Dedifferentiated amniotic fluid mesenchymal stem cell (primary cell): ENCODE measurements around the gene TIMP2.
"Not testable (repeated sequence)": the region's sequence is repeated elsewhere in the genome, so short reads cannot be mapped to it uniquely, and the experiment has no call there.

Experiments used
- DNase-seq: peaks from one replicate; pipeline ENCODE4 v3.0.0-alpha.2; 2016; ENCODE audit errors: extremely low spot score

Gene TIMP2

DNA sequence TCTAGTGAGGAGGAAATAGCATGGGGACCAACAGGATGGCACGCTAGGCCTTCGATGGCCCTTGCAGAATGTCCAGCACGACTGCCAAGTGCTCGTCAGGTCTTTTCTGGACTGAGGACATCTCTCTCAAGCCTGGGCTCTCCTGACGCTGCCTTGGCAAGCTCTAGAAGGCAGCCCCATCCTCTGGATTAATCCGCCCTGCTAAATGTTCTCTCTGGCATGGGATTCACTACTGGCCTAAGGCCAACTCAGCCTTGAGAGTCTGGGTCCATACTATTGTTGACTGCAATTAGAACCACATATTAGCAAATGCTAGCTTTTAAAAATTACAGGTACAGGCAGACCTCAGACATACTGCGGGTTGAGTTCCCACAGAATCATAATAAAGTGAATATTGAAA is 19.6 kb downstream of the TIMP2 start:
- no peak for DNase-seq

DNA sequence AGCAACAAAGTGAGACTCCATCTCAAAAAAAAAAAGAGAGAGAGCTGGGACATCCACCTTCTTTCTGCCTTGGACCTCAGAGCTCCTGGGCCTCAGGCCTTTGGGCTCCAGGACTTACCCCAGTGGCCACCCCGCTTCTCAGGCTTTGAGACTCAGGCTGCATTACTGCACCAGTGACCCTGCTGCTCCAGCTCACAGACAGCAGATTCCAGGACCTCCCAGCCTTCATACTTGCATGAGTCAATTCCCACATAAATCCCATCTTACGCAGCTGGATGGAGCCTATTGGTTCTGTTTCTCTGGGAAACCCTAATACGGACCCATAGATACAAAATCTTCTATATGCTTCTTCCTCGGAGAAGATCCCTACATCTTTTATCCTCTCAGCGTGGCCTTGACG is 20.1 kb downstream of the TIMP2 start:
- DNase-seq: no peak

DNA sequence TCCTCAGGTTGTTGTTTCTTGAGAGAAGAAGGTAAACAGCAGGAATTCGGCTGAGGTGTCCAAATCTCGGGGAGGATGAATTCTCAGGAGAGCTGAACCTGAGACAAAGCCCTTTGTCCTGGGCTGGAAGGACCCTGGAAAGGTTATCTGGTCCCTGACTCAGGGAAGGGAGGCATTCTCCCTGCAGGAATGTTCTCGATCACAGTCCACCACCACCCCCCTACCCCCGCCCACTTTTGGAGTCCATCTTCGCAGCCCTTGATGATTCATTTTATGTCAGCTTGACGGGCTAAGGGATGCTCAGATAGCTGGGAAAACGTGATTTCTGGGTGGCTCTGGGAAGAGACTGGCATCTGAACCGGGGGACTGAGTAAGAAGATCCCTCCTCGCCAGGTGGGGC is 20.8 kb downstream of the TIMP2 start:
- no peak for DNase-seq

DNA sequence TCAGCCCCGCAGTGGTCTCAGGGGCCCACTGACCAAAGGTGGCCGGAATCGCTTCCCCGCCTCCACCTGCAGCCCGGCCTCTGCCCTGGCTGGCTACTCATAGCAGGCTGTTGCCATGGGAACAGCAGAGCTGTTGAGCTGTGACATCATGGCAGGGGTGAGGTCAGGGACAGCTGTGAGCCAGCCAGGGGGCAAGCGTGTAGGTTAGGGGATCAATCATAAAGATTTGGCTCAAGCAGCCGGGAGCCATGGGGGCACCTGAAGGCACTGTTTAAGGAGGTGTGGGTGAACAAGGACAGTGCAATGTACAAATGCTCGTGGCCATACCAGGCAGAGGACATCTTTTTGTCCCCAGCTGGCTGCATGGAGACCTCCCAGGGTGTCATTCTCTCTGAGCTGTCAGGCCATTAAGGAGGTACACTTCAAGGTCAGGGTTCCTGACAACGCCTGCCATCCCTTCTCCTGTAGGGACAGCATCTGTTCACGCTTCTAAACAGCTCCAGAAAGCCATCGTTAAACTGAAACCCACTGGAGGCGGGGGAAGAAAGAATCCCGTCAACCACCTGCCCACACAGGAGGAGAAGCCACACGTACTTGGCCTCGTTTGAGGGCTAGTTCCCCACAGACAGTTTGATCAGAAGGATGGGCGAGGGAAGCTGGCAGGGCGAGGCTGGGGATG is 21.9 kb downstream of the TIMP2 start, which contains the start of gene CEP295NL:
TSS of gene CEP295NL (minus strand) at position 101 of the 679 bp plus-strand sequence. CDS start 1,373 bp downstream, outside the sequence.
- DNase-seq: no peak

DNA sequence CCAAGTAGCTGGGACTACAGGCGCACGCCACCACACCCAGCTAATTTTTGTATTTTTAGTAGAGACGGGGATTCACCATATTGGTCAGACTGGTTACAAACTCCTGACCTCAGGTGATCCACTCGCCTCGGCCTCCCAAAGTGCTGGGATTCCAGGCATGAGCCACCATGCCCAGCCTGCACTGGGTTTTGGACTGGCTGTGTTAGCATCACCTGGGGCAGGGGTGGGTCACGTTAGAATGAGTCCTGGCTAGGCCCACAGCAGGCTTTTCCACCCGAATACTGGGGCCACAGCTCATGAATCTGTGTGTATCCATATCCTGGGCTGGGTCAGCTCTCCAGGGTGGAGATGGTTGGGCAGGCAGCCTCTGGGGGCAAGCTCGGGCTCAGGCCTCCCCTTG is 23.0 kb downstream of the TIMP2 start:
- DNase-seq: not testable (repeated sequence)

DNA sequence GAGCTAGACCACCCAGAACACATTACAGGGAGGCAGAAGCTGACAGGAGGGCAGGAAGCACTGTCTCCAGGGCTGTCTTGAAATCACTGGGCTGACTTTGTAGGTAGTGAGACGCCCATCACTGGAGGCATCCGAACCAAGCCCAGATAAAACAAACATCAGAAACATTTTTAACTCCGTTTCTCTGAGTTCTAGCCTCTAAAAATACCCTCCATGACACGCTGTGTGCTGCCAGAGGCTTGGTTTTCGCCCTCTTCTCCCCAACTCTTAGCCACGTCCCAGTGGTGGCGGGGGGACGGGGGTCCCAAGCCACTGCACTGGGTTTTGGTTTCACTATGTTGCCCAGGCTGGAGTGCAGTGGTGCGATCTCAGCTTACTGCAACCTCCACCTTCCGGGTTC is 23.4 kb downstream of the TIMP2 start:
- no peak for DNase-seq

DNA sequence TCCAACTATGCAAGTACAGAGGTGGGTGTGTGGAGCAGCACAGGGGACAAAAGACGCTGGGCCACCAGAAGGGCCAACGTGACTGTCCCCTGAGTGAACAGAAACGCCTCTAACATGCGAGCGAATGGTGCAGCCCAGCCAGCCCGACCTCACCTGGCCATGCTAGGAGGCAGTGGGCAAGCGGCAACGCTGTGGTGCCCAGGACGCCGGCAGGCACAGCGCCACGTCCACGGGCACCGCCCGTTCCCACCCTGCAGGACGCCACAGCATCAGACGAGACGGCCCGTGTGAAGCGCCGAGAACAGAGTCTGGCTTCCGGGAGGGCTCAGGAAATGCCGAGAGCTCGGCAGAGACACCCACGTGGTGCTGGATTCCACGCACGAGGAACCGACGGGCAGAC is 24.4 kb downstream of the TIMP2 start:
- no peak for DNase-seq

DNA sequence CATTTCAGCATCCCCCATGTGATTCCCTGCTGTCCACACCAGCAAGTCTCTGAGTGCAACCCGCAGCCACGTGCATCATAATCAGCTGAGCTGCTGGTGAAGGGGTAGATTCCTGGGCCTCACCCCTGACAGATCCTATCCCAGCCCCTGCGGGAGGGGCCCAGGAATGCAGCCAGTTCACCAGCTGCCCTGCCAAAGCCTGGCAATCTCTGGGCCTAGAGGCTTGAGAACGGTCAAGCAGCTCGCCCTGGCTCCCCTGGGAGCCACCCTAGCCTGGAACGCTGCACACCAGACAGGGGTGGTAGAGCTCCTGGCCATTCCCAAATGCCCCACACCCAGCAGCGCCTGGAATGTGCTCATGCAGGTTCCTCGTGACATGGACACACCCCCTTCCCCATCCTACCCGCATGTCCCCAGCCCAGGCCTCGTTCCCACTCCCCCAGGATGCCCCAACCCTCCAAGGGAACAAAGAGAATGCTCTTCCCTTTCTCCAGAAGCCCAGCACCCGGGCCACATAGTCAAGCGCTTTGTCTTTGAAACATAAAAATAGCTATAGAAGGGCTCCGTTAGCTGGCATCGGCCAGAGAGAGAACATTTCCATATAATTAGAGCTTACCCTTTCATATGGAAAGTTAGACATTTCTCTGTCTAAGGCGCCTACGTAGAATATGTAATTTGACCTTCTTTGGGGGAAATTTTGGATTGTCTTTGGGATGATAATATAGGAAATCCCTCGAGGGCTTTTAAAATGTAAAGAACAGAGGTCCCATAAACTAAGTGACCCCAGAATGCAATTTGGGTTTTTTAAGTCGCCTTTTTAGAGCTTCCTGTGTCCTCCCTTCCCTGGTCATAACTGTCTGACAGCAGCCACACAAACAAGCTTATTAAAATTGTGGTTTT is 25.6 kb downstream of the TIMP2 start:
- DNase-seq: no peak

DNA sequence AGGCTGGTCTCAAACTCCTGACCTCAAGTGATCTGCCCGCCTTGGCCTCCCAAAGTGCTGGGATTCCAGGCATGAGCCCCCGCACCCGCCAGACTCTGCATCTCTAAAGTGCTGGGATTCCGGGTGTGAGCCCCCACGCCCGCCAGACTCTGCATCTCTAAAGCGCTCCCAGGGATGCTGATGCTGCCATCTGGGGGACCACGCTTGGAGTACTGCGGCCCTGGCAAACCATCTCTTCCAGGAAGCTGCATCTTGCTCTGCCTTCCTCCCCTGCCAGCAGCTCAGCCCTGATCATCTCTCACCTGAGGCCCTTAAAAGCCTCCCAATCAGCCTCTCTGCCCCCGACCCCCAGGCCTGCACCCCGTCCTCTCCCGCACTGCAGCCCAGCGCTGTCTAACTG is 26.2 kb downstream of the TIMP2 start:
- no peak for DNase-seq

DNA sequence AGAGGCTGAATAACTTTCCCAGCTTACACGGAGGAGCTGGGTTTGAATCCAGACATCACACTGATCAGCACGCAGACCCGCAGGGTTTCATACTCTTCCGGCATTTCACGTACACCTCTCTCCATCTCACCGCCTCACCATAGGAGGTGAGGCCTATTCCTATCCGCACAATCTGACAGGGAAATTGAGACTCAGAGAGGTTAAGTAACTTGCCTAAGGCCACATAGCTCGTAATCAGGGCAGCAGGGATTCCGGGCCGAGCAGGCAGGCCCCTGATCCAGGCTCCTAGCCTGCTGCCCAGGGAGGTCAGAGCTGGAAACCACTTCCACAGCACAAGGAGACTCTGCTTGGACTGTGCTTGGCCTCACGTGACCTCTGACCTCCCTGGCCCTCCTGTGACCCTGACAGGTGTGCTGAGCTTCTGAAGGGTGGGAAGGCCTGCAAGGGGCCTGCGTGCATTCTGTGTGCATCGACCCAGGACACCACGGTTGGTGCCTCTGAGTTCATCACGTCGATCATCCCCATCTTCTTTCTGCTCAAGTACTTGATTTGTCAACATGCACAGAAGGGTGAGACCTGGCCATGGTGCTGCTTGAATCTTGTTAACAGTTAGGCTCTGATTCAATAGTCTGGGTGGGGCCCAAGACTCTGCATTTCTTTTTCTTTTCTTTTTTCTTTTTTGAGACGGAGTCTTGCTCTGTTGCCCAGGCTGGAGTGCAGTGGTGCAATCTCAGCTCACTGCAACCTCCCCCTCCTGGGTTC is 26.9 kb downstream of the TIMP2 start:
- no peak for DNase-seq

DNA sequence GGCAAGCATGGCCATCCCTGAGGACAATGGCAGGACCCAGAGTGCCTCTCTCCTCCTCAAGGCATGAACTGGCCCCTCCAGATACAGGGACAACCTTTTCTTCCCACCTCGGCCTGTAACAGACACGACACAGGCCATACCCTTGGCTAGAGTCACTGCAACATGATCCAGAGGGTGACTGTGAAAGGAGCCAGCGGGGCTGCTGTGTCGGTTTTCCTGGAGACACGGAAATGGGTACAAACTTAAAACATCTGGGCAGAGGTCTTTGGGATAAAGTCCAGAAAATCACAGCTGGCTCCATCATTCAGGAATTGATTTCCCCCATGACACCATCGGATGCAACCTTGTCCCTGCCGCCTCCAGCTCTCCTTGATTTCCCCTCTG is 27.5 kb downstream of the TIMP2 start:
- no peak for DNase-seq

DNA sequence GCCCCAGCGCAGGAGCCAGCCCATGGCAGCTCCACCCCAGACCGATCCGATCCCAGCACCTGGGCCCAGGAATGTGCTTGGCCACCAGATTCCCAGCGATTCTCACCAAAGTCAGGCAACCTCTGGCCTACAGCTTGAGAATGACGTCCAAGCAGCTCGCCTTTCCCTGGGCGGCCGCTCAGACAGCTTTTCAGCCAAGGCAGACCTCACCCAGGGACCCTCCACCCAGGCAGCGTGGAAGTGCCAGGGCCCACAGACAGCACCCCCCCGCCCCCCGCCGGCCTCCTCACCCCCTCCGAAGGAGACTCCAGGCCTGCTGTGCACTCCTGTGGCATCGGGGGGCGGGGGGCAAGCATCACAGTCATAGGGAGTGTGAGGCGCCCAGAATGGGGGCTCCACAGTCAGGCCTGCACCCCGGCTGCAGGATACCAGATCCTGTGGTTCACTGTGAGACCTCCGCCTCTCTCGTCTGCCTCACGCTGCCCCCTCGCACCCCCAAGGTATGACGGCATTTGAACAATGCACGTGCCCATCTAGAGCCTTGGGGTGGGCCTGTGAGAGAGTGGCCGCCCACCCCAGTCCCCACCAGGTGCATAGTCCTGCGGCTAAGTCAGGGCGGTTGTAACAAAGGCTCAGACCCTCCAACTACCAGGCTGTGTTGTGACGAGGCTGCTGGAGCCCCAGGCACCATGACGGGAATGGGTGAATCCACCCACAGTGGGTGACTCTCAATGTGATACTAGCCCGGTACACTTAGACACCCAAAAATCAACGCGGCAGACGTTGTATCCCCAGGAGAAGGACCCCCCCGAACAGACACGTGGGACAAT is 28.1 kb downstream of the TIMP2 start:
- DNase-seq: no peak

DNA sequence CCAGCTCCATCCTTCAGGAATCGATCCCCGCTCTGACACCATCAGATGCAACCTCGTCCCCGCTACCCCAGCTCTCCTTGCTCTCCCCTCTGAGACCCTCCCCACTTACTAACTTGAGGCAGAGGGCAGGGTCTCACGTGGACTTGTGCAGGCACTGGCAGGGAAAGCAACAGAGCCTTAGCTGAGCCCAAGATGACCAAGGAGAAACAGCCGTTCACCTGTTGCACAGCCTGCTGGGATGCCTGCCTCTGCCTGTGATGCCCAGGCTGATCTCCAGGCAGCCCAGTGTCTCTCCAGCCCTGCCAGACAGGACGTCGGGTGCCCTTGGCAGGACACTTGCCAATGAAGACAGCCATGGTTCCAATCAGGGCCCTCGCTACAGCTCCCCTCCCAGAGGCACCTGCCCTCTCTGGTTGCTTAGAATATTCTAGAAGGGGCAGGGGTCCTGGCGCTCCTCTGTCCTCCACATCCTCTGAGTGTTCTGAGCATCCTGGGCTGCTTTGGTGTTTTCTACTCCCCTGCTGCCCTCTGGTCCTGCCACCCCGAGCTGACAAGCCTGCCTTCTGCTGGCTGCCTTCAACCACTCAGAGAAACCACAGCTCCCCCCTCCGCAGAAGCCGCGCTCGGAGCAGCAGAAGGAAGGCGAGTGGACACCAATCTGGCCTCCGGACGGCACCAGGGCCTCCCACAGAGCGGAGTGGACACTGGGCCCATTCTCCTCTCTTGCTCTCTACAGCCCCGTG is 28.9 kb downstream of the TIMP2 start:
- DNase-seq: no peak

DNA sequence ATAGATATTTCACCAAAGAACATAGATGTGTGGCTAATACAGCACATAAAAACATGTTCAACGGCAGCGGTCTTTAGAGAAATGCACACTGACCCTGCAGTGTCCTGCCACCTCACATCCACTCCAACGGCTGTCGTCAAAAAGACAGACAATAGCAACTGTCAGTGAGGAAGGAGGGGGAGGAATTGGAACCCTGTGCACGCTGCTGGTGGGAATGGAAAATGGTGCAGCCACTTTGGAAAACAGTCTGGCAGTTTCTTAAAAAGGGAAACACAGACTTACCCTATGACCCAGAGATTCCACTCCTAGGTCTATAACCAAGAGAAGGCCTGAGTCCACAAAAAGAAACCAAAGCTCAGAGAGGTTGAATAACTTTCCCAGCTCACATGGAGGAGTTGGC is 29.9 kb downstream of the TIMP2 start:
- no peak for DNase-seq

DNA sequence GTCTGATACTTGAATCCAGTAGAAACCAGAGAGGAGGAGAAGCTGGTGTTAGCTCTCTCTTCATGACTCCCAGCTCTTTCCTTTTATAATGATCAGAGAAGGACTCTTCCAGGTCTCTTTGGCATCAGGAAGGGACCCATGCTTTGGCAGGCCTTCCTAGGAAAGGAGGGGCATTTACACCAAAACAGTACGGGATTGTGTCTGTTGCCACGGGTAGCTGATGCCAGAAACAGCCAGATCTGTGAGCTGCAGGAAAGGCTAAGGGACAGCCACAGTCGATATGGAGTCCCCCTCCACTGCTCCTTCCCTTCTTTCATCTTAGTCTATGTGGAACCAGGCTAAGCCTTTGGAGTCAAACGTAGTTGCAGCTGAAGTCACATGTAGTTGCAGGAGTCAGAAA is 31.5 kb downstream of the TIMP2 start:
- DNase-seq: no peak

DNA sequence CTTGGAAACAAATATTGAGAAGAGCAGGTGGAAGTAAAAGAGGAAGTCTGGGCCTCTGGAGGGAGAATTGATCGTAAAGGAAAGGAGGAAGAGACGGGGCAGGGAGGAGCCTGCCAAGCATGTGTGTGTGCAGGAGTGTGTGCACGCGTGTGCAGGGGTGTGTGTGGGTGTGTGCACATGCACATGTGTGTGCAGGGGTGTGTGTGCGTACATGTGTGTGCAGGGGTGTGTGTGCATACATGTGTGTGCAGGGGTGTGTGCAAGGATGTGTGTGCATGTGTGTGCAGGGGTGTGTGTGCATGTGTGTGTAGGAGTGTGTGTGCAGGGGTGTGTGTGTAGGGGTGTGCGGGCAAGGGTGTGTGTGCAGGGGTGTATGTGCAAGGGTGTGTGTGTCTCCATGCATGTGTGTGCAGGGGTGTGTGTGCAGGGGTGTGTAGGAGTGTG is 32.2 kb downstream of the TIMP2 start:
- DNase-seq: no peak

DNA sequence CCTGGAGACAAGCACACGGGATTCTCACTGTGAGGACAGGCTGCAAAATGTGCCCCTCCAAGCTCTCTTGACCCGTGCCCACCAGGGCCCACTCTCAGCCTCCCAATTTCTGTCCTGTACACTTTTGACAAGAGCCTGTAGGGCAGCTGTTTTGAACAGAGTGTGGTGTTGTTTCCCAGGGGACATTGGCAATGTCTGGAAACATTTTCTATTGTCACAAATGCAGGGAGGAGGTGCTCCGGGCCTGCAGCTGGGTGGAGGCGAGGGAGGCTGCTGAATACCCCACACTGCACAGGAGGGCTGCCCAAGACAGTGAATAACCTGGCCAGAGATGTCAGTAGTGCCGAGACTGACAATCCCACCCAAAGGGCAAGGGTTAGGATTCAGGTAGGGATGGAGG is 32.7 kb downstream of the TIMP2 start:
- DNase-seq: no peak

DNA sequence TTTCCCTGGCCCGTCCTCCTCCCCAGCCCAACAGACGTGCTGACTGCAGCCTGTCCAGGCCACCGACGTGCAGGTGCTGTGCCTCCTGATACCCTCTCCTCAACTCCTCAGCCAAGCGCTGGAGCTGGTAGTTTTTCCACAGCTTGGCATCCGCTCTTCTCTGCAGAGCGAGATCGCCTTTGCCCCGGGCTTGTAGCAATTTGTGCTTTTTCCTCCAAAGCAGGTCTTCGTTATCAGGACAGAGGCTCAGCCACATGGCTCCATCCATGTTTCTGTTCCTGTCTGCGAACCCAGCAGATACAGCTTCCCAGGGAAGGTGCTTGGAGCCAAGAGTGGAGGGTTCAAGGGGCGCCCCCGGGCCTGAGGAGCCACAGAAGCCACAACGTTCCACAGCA is 33.1 kb downstream of the TIMP2 start:
- no peak for DNase-seq

DNA sequence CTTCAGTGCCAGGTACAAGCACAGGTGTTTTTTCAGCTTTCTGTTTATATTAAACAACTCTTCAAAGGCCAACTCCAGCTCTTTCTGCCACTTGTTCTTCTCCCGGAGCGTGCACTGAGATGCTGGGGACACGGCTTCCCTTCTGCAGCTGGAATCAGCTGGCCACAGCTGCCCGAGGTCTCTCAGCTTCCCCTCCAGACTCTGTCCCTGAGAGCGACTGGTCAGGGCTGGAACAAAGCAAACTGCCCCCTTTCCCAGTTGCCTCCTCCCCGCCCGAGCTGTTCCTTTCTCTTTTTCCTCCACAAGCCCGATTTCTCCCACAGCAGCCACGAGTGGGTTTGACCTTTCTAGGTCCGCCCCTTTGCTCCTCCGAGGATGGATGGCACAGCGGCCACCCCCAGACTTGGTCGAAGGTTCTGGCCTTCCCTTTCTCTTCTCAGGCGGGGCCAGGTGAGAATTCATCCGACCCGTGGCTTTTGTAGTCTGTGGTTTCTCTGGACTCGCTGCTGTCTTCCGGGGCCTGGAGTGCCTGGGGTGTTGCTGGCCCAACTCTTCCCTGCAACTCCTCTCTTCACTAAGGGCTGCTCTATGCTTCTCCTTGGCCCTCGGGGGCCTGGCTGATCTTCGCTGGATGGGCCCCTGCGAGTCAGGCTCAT is 33.7 kb downstream of the TIMP2 start:
- no peak for DNase-seq

DNA sequence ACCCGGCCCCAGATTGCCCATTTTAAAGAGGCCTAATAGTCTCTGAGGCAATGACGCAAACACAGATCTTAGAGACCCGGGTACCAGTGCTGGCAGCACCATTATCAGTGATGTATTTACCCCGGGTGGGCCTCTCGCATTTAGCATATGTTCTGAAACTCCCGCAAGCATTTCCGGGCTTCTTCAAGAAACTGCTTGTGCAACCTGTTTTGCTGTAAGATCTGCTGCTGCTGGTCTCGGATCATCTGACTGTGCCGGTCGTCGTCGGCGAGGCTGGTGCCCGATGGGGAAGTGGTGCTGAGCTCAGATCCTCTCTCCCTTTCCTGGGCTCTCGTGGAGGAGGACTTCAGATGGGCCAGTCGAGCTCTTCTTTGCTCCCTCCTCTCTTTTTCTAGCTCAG is 34.7 kb downstream of the TIMP2 start:
- DNase-seq: no peak
